Measurements from ENCODE around the gene STAG1. TPM values are rescaled to one million over a fixed set of nuclear protein-coding genes. Genes with fewer than 3 reads are reported as not detected.

STAG1 gene
- total RNA-seq, 1 experiment from 2014 or later = 34.6 TPM

- H4K20me1 ChIP-seq (ENCODE audit: control insufficient read depth, insufficient read depth, insufficient read length) = no peaks in the 10 kb centered on the region
- H3K9me3 ChIP-seq (ENCODE audit: control insufficient read depth, low read depth, low read length) = no peaks in the 10 kb centered on the region
- H3K23me2 ChIP-seq (ENCODE audit: insufficient read length, low read depth, low read length, poor library complexity, severe bottlenecking) = no peaks in the 10 kb centered on the region
- Mint-ChIP-seq H3K4me3 (no peak overlapping the region), H3K27me3 (ENCODE audit: low read depth) (no peaks in the 10 kb centered on the region), H3K4me1 (peaks cover 8 to 11% of the 10 kb centered on the region in 2 experiments), H3K36me3 (ENCODE audit: insufficient read depth in 1 of 3, low read depth in 3 of 3) (peaks cover 0 to 8% (median 6%) of the 10 kb centered on the region in 3 experiments; a peak in 4 of 7 replicates), H3K9me3 (no peaks in the 10 kb centered on the region; a peak in 1 of 5 replicates), H3K27ac (no peak overlapping the region)
- TF ChIP-seq, protein P1, sequence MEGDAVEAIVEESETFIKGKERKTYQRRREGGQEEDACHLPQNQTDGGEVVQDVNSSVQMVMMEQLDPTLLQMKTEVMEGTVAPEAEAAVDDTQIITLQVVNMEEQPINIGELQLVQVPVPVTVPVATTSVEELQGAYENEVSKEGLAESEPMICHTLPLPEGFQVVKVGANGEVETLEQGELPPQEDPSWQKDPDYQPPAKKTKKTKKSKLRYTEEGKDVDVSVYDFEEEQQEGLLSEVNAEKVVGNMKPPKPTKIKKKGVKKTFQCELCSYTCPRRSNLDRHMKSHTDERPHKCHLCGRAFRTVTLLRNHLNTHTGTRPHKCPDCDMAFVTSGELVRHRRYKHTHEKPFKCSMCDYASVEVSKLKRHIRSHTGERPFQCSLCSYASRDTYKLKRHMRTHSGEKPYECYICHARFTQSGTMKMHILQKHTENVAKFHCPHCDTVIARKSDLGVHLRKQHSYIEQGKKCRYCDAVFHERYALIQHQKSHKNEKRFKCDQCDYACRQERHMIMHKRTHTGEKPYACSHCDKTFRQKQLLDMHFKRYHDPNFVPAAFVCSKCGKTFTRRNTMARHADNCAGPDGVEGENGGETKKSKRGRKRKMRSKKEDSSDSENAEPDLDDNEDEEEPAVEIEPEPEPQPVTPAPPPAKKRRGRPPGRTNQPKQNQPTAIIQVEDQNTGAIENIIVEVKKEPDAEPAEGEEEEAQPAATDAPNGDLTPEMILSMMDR (conservative IDR thresholded peaks at IDR 0.05) = no peak
- no peaks in the 10 kb centered on the region for H3K27me3 ChIP-seq (ENCODE audit: insufficient read depth, low read length)
- H2BK5ac ChIP-seq (ENCODE audit: insufficient read length, low read length) = no peak overlapping the region
- H4K91ac ChIP-seq (ENCODE audit: insufficient read length, low read depth, low read length) = no peak overlapping the region
- no peak overlapping the region for H2BK15ac ChIP-seq (ENCODE audit: low read depth, low read length)
- H2BK20ac ChIP-seq (ENCODE audit: low read depth, low read length, poor library complexity, severe bottlenecking) = no peak overlapping the region
- H3K27ac ChIP-seq (ENCODE audit: insufficient read length, low read depth, low read length) = no peak overlapping the region
- H3K79me1 ChIP-seq (ENCODE audit: insufficient read depth, low read depth, low read length, poor library complexity, severe bottlenecking) = peaks cover 4% of the 10 kb centered on the region
- no peak for DNase-seq
- no peak overlapping the region for H3K18ac ChIP-seq (ENCODE audit: insufficient read length, low read depth, low read length)
- no peak overlapping the region for H3K56ac ChIP-seq (ENCODE audit: insufficient read length, low read depth, low read length)
- no peak overlapping the region for H4K5ac ChIP-seq (ENCODE audit: insufficient read length, low read depth, low read length)
- H3K79me2 ChIP-seq (ENCODE audit: insufficient read depth, low read length) = no peaks in the 10 kb centered on the region
- H3K4ac ChIP-seq (ENCODE audit: low read depth, low read length) = no peak overlapping the region
- no peak overlapping the region for H3K23ac ChIP-seq (ENCODE audit: insufficient read length, low read depth, low read length)
- no CpG with 5 or more reads among the region's 1 CpG for WGBS (ENCODE audit: extremely low coverage, insufficient read length, low lambda C conversion rate)
- no peaks in the 10 kb centered on the region for H3K4me1 ChIP-seq (ENCODE audit: insufficient read depth, low read length)
- H2BK12ac ChIP-seq (ENCODE audit: insufficient read length, low read depth, low read length) = no peak overlapping the region
- H2BK120ac ChIP-seq (ENCODE audit: low read depth, low read length, poor library complexity, severe bottlenecking) = no peak overlapping the region
- H3K4me2 ChIP-seq (ENCODE audit: insufficient read depth, insufficient read length, low read length) = no peak overlapping the region
- H3K9ac ChIP-seq (ENCODE audit: extremely low read depth, insufficient read length, low read length) = no peak overlapping the region
- no peak overlapping the region for H4K8ac ChIP-seq (replicated peaks; ENCODE audit: insufficient read length, low read depth, low read length)
- no peak overlapping the region for H3K14ac ChIP-seq (ENCODE audit: insufficient read depth, low read length)
- no peak overlapping the region for H2AFZ ChIP-seq (ENCODE audit: low read length)
- H3T11ph ChIP-seq (ENCODE audit: low read length) = no peak overlapping the region
- no peak overlapping the region for H2AK5ac ChIP-seq (ENCODE audit: insufficient read length, low read length)
Measured at GRCh38 chr3:136350132-136350531, 402.0 kb downstream of the STAG1 start.

All from H9 (cell line).